ENCODE results near the gene UQCRHL.

The UQCRHL gene

GRCh38 chr1:15757575-15758342 is 49.7 kb downstream of the UQCRHL start:
- TF ChIP-seq SIN3A (IDR thresholded peaks at IDR 0.05; ENCODE audit: borderline replicate concordance, insufficient read depth, low read length): no peak
- no peak for TF ChIP-seq POLR2AphosphoS5 (IDR thresholded peaks at IDR 0.05; ENCODE audit: low read depth, low read length)
- TF ChIP-seq FOXP2 (optimal IDR thresholded peaks at IDR 0.05; ENCODE audit: borderline replicate concordance, extremely low read depth, extremely low read length, insufficient read depth): no peak
- no peak for TF ChIP-seq TAF1 (IDR thresholded peaks at IDR 0.05; ENCODE audit: borderline replicate concordance, insufficient read depth, low read length)
- TF ChIP-seq REST (IDR thresholded peaks at IDR 0.05; ENCODE audit: insufficient read depth in 1 of 2, low read depth in 2 of 2, low read length in 2 of 2): no peak

Measured in PFSK-1 (cell line).